GM06990 (cell line): ENCODE measurements around the gene C16orf95.

Experiments
- DNase-seq: peaks from one replicate; pipeline ENCODE4 v3.0.0-alpha.2; 2011; ENCODE audit not compliant: insufficient read length; ENCODE audit errors: extremely low read depth
- H3K27me3 ChIP-seq: replicated peaks from 2 replicates; pipeline ENCODE4 v1.6.0; 2011; ENCODE audit warnings: low read length; ENCODE audit not compliant: control insufficient read depth, insufficient read depth
- H3K36me3 ChIP-seq: 2 replicates; pipeline ENCODE4 v1.5.1; 2011; ENCODE audit warnings: low read length; ENCODE audit not compliant: control insufficient read depth, insufficient read depth
- H3K4me3 ChIP-seq: replicated peaks from 2 replicates; pipeline ENCODE4 v1.5.1; 2011; ENCODE audit warnings: low read depth, mild to moderate bottlenecking, control low read depth, low read length
- CTCF ChIP-seq: IDR thresholded peaks from 2 replicates; pipeline ENCODE4 v1.5.1; 2011; ENCODE audit warnings: low read length, control low read depth, mild to moderate bottlenecking, inconsistent platforms; ENCODE audit not compliant: insufficient read depth, poor library complexity, severe bottlenecking

Gene C16orf95

GRCh38 chr16:87286839-87287626 lies 30.2 kb downstream of the C16orf95 start:
- Histone ChIP-seq H3K27me3 (no peaks in the 10 kb centered on the region), H3K4me3 (no peak overlapping the region), H3K36me3 (no peaks in the 10 kb centered on the region)
- DNase-seq: no peak
- TF ChIP-seq CTCF: no peak

GRCh38 chr16:87284183-87284582 lies 33.0 kb downstream of the C16orf95 start:
- no peak for TF ChIP-seq CTCF
- Histone ChIP-seq H3K36me3 (no peaks in the 10 kb centered on the region), H3K4me3 (no peak overlapping the region), H3K27me3 (no peaks in the 10 kb centered on the region)
- no peak for DNase-seq

GRCh38 chr16:87279094-87279658 lies 38.0 kb downstream of the C16orf95 start:
- H3K36me3 ChIP-seq: no peaks in the 10 kb centered on the region
- no peak overlapping the region for H3K4me3 ChIP-seq
- no peak for DNase-seq
- no peaks in the 10 kb centered on the region for H3K27me3 ChIP-seq
- no peak for TF ChIP-seq CTCF

- Histone ChIP-seq H3K36me3 (no peaks in the 10 kb centered on the region), H3K4me3 (no peak overlapping the region), H3K27me3 (no peaks in the 10 kb centered on the region)
- DNase-seq: peak; percentile 39
- peak; percentile 83 for TF ChIP-seq CTCF
Measured at GRCh38 chr16:87278191-87279093, 38.8 kb downstream of the C16orf95 start.

- H3K36me3 ChIP-seq: no peaks in the 10 kb centered on the region
- H3K4me3 ChIP-seq: no peak overlapping the region
- TF ChIP-seq CTCF: no peak
- no peaks in the 10 kb centered on the region for H3K27me3 ChIP-seq
- DNase-seq: no peak
Measured at GRCh38 chr16:87276924-87277323, 40.3 kb downstream of the C16orf95 start.
